Smooth muscle cell (in vitro differentiated cells): ENCODE results near the gene TULP4. TPM values are rescaled to one million over a fixed set of nuclear protein-coding genes. Genes with fewer than 3 reads are reported as not detected.

ENCODE experiments used
- DNase-seq: peaks from one replicate; lab custom pipeline; 2025; ENCODE audit not compliant: unreplicated experiment; lab: John Stamatoyannopoulos, UW
- H2AFZ ChIP-seq: fragments of 200-600 bp; sonication (generic); 2 replicates; pipeline ENCODE4 v1.6.0; 2016; ENCODE audit warnings: antibody characterized with exemption, low read depth, mild to moderate bottlenecking
- H3F3A ChIP-seq: fragments of 200-600 bp; sonication (generic); 2 replicates; pipeline ENCODE4 v1.6.0; 2017; ENCODE audit warnings: antibody characterized with exemption, low read depth
- H3K27ac ChIP-seq: fragments of 200-600 bp; sonication (generic); 2 replicates; pipeline ENCODE4 v1.5.1; 2016; ENCODE audit warnings: low read depth, mild to moderate bottlenecking
- H3K27me3 ChIP-seq: fragments of 200-600 bp; sonication (generic); 2 replicates; pipeline ENCODE4 v1.6.1; 2016; ENCODE audit warnings: low read depth, mild to moderate bottlenecking
- H3K36me3 ChIP-seq: fragments of 200-600 bp; sonication (generic); 2 replicates; pipeline ENCODE4 v1.5.1; 2016; ENCODE audit warnings: low read depth
- H3K4me1 ChIP-seq: fragments of 200-600 bp; sonication (generic); 2 replicates; pipeline ENCODE4 v1.5.1; 2016; ENCODE audit warnings: low read depth
- H3K4me2 ChIP-seq: fragments of 200-600 bp; sonication (generic); 2 replicates; pipeline ENCODE4 v1.6.0; 2016; ENCODE audit warnings: mild to moderate bottlenecking
- H3K4me3 ChIP-seq: fragments of 200-600 bp; sonication (generic); 2 replicates; pipeline ENCODE4 v1.5.1; 2016; ENCODE audit warnings: mild to moderate bottlenecking
- H3K79me2 ChIP-seq: fragments of 200-600 bp; sonication (generic); 2 replicates; pipeline ENCODE4 v1.6.0; 2016; ENCODE audit warnings: low read depth, mild to moderate bottlenecking
- H3K9ac ChIP-seq: fragments of 200-600 bp; sonication (generic); 2 replicates; pipeline ENCODE4 v1.6.0; 2016; ENCODE audit warnings: low read depth
- H3K9me3 ChIP-seq: fragments of 200-600 bp; sonication (generic); replicated peaks from 2 replicates; pipeline ENCODE4 v1.5.1; 2016; ENCODE audit warnings: low read depth
- H4K20me1 ChIP-seq: fragments of 200-600 bp; sonication (generic); 2 replicates; pipeline ENCODE4 v1.6.0; 2016; ENCODE audit warnings: low read depth
- CTCF ChIP-seq: fragments of 200-600 bp; sonication (generic); IDR thresholded peaks from 2 replicates; pipeline ENCODE4 v1.5.1; 2017; ENCODE audit warnings: borderline replicate concordance, mild to moderate bottlenecking, antibody characterized with exemption; ENCODE audit not compliant: insufficient read depth, poor library complexity, severe bottlenecking
- WGBS: methylation state at CpG from one replicate; pipeline ENCODE4 v1.1.7; 2016; ENCODE audit warnings: low lambda C conversion rate; 5-methylcytosine and 5-hydroxymethylcytosine counted together
- polyA plus RNA-seq: library from polyadenylated mRNA; unstranded; fragments of >200 nt; fragmentation: Nextera tagmentation; extraction: Ambion mirVana; gene quantifications from 2 replicates; pipeline ENCODE4 v1.2.1, GENCODE V29; 2016
- total RNA-seq: library from RNA; depleted of rRNA; stranded (reverse); fragments of >200 nt; gene quantifications from 2 replicates; pipeline ENCODE4 v1.2.3, GENCODE V29; 2014

The TULP4 gene
- total and polyA plus RNA-seq, 2 experiments from 2014 or later: 16.1 to 85.0 TPM

DNA sequence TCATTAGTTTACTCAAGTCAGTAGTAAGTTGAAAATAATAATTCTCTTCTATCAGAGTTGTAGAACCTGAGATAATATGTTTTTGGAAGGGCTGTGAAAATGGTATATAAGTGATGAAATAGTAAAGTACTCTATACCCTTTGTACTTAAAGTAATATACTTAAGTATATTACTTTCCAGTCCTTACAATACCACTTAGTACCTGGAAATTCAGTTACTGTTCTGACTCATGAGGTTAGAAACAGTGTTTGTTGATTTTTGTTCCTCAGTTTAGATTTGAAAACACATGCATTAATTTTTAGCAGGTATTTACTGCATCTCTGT lies 10.1 kb downstream of the TULP4 start:
- Histone ChIP-seq H3K4me1 (no peaks in the 10 kb centered on the region), H3K4me3 (no peak overlapping the region), H3K79me2 (peaks cover 79% of the 10 kb centered on the region), H3F3A (no peaks in the 10 kb centered on the region), H3K9me3 (no peaks in the 10 kb centered on the region), H3K36me3 (no peaks in the 10 kb centered on the region), H3K27ac (peak overlapping the region; percentile 12), H3K4me2 (peak overlapping the region; percentile 8), H4K20me1 (peaks cover 85% of the 10 kb centered on the region), H3K9ac (no peak overlapping the region), H2AFZ (no peak overlapping the region), H3K27me3 (no peaks in the 10 kb centered on the region)
- no peak for TF ChIP-seq CTCF
- no peak for DNase-seq

- H3K4me1 ChIP-seq: no peaks in the 10 kb centered on the region
- H3K36me3 ChIP-seq: no peaks in the 10 kb centered on the region
- H3K27ac ChIP-seq: peak overlapping the region; percentile 41
- 63% methylated on average over 11 of the region's 11 CpGs for WGBS
- no peak for TF ChIP-seq CTCF
- peak overlapping the region; percentile 8 for H3K4me2 ChIP-seq
- no peak overlapping the region for H2AFZ ChIP-seq
- no peaks in the 10 kb centered on the region for H3K9me3 ChIP-seq
- H3K27me3 ChIP-seq: no peaks in the 10 kb centered on the region
- H3K79me2 ChIP-seq: peaks cover 81% of the 10 kb centered on the region
- no peak for DNase-seq
- H4K20me1 ChIP-seq: peaks cover 88% of the 10 kb centered on the region
- no peak overlapping the region for H3K9ac ChIP-seq
- no peak overlapping the region for H3K4me3 ChIP-seq
- H3F3A ChIP-seq: no peaks in the 10 kb centered on the region
Observed at GRCh38 chr6:158322724-158323560, 10.7 kb downstream of the TULP4 start.

DNA sequence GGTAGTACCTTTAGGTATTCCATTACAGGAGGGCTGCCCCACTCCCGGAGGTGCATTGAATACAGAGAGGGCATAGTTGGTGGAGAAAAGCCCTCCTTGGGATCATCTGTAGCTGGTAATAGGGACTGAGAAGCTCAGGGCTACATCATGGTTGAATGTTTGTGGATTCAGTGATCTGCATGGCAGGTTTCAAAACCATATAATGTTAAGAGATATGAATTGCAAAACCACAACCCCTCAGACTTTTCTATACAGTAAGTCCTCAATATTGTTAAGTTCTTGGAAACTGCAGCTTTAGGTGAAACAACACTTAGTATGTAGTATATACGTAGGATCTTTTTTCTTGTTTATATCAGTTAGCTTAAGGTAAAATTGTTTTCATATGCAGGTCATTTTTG lies 11.3 kb downstream of the TULP4 start:
- Histone ChIP-seq H3K9ac (no peak overlapping the region), H3K4me1 (no peaks in the 10 kb centered on the region), H3K27ac (peak overlapping the region; percentile 41), H3K36me3 (no peaks in the 10 kb centered on the region), H4K20me1 (peaks cover 90% of the 10 kb centered on the region), H2AFZ (no peak overlapping the region), H3K4me3 (no peak overlapping the region), H3K27me3 (no peaks in the 10 kb centered on the region), H3K4me2 (no peak overlapping the region), H3K9me3 (no peaks in the 10 kb centered on the region), H3K79me2 (peaks cover 78% of the 10 kb centered on the region), H3F3A (no peaks in the 10 kb centered on the region)
- DNase-seq: no peak
- 95% methylated on average over 2 of the region's 2 CpGs for WGBS
- TF ChIP-seq CTCF: no peak

DNA sequence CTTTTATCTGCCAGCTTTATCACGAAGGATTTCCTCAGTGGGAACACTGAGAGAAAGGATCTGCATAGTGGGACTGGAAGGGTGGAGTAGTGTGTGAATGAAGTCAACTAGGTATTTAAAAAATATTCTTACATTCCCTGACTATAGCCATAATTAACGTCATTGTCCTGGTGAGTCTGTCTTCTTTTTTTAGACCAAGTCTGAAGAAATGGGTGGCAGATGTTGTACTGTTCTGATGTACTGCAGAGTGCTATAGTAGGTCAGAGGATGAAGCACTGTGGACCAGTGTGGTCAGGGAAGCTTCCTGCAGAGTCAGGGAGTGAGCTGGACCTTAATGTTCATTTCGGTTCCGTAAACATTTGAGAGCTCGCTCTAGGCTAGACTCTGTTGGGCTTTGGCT lies 11.9 kb downstream of the TULP4 start:
- Histone ChIP-seq H3K79me2 (peaks cover 78% of the 10 kb centered on the region), H3K4me3 (no peak overlapping the region), H3K36me3 (no peaks in the 10 kb centered on the region), H3K9me3 (no peaks in the 10 kb centered on the region), H2AFZ (no peak overlapping the region), H3K4me1 (no peaks in the 10 kb centered on the region), H3K27ac (no peak overlapping the region), H3K4me2 (no peak overlapping the region), H3K9ac (no peak overlapping the region), H4K20me1 (peaks cover 92% of the 10 kb centered on the region), H3K27me3 (no peaks in the 10 kb centered on the region), H3F3A (no peaks in the 10 kb centered on the region)
- TF ChIP-seq CTCF: no peak
- 92% methylated on average over 5 of the region's 5 CpGs for WGBS
- no peak for DNase-seq
